ENCODE measurements around the gene XXYLT1. TPM values are rescaled to one million over a fixed set of nuclear protein-coding genes. Genes with fewer than 3 reads are reported as not detected.

XXYLT1 gene
- total and polyA plus RNA-seq, 9 of the 15 experiments (the other 6 are each of a cell fraction or from before 2014, with no cell fraction given): 1.9 to 18.9 (median 15.0) TPM

DNA sequence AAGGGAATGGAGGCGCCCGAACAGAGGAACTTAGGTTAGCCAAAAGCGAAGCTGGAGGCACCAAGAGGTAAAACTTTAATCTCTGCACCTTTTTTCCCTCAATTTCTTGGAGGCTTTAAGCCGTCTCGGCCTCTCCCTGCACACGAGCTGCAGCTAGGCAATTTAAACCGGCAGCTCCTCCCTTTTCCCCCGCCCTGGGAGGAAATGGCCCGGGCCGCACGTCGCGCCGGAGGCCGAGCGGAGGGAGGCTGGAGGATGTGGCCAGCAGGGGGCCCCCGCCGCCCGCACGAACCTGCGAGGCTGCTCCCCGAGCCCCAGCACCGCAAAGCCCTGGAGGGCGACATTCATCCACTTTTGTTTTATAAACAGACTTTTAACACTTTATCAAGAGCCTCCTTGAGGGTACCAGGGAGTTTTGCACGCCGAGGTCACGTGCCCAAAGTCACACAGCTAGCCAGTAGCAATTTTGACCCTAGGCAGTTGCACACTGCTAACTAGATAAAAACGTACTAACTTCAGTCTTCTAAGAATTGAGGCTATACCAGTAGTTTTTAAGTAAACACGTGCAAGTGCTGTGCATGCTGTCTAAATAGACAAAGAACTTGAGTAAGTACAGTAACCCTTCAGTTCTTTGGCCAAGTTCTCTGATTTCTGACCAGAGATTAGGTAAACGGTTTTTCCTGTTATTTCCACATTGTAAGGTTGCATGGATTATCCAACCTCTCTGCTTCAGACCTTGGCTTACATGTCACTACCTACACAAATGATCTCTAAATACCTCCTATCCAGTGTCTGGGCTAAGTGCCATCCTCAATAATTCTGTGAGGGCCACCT lies 668 bp upstream of the XXYLT1 start (continued):
- TF ChIP-seq, protein P1, sequence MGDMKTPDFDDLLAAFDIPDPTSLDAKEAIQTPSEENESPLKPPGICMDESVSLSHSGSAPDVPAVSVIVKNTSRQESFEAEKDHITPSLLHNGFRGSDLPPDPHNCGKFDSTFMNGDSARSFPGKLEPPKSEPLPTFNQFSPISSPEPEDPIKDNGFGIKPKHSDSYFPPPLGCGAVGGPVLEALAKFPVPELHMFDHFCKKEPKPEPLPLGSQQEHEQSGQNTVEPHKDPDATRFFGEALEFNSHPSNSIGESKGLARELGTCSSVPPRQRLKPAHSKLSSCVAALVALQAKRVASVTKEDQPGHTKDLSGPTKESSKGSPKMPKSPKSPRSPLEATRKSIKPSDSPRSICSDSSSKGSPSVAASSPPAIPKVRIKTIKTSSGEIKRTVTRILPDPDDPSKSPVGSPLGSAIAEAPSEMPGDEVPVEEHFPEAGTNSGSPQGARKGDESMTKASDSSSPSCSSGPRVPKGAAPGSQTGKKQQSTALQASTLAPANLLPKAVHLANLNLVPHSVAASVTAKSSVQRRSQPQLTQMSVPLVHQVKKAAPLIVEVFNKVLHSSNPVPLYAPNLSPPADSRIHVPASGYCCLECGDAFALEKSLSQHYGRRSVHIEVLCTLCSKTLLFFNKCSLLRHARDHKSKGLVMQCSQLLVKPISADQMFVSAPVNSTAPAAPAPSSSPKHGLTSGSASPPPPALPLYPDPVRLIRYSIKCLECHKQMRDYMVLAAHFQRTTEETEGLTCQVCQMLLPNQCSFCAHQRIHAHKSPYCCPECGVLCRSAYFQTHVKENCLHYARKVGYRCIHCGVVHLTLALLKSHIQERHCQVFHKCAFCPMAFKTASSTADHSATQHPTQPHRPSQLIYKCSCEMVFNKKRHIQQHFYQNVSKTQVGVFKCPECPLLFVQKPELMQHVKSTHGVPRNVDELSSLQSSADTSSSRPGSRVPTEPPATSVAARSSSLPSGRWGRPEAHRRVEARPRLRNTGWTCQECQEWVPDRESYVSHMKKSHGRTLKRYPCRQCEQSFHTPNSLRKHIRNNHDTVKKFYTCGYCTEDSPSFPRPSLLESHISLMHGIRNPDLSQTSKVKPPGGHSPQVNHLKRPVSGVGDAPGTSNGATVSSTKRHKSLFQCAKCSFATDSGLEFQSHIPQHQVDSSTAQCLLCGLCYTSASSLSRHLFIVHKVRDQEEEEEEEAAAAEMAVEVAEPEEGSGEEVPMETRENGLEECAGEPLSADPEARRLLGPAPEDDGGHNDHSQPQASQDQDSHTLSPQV (IDR thresholded peaks at IDR 0.05): peak; percentile 84
- TF ChIP-seq ZNF707 (CRISPR knock-in tag; conservative IDR thresholded peaks at IDR 0.05) (no peak), TEAD2 (tag; IDR thresholded peaks at IDR 0.05) (0 out of 2 replicates have a peak, but pooled peaks have one; percentile 16), CREB5 (CRISPR knock-in tag; IDR thresholded peaks at IDR 0.05) (no peak), E2F5 (CRISPR knock-in tag; IDR thresholded peaks at IDR 0.05) (0 out of 2 replicates have a peak, but pooled peaks have one; percentile 23), RBBP5 (IDR thresholded peaks at IDR 0.05; ENCODE audit: borderline replicate concordance, insufficient read depth, low read length, poor library complexity, severe bottlenecking) (no peak), ZEB2 (IDR thresholded peaks at IDR 0.05) (no peak), ZNF263 (CRISPR knock-in tag; IDR thresholded peaks at IDR 0.05; ENCODE audit: borderline replicate concordance) (no peak; the same call in 1 of the 2 replicates), XRCC5 (IDR thresholded peaks at IDR 0.05; ENCODE audit: low read depth, low read length) (peak; percentile 93), TARDBP (IDR thresholded peaks at IDR 0.05) (peak; percentile 45; the same call in 1 of the 2 replicates), ZNF780A (CRISPR knock-in tag; IDR thresholded peaks at IDR 0.05) (no peak), NELFE (IDR thresholded peaks at IDR 0.05; ENCODE audit: insufficient read depth, insufficient read length) (no peak), RB1 (IDR thresholded peaks at IDR 0.05; ENCODE audit: low read depth) (peak; percentile 84)
- TF ChIP-seq, protein P2, sequence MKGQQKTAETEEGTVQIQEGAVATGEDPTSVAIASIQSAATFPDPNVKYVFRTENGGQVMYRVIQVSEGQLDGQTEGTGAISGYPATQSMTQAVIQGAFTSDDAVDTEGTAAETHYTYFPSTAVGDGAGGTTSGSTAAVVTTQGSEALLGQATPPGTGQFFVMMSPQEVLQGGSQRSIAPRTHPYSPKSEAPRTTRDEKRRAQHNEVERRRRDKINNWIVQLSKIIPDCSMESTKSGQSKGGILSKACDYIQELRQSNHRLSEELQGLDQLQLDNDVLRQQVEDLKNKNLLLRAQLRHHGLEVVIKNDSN (CRISPR knock-in tag; IDR thresholded peaks at IDR 0.05): peak; percentile 93
- TF ChIP-seq, protein P3, sequence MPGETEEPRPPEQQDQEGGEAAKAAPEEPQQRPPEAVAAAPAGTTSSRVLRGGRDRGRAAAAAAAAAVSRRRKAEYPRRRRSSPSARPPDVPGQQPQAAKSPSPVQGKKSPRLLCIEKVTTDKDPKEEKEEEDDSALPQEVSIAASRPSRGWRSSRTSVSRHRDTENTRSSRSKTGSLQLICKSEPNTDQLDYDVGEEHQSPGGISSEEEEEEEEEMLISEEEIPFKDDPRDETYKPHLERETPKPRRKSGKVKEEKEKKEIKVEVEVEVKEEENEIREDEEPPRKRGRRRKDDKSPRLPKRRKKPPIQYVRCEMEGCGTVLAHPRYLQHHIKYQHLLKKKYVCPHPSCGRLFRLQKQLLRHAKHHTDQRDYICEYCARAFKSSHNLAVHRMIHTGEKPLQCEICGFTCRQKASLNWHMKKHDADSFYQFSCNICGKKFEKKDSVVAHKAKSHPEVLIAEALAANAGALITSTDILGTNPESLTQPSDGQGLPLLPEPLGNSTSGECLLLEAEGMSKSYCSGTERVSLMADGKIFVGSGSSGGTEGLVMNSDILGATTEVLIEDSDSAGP (CRISPR knock-in tag; IDR thresholded peaks at IDR 0.05): no peak
- TF ChIP-seq, protein P4, sequence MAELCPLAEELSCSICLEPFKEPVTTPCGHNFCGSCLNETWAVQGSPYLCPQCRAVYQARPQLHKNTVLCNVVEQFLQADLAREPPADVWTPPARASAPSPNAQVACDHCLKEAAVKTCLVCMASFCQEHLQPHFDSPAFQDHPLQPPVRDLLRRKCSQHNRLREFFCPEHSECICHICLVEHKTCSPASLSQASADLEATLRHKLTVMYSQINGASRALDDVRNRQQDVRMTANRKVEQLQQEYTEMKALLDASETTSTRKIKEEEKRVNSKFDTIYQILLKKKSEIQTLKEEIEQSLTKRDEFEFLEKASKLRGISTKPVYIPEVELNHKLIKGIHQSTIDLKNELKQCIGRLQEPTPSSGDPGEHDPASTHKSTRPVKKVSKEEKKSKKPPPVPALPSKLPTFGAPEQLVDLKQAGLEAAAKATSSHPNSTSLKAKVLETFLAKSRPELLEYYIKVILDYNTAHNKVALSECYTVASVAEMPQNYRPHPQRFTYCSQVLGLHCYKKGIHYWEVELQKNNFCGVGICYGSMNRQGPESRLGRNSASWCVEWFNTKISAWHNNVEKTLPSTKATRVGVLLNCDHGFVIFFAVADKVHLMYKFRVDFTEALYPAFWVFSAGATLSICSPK (IDR thresholded peaks at IDR 0.05; ENCODE audit: borderline replicate concordance): no peak

Data from K562 (cell line).